RPMI8226 (cell line): Measurements from ENCODE around the gene WBP1.

Experiments used
- DNase-seq: peaks from one replicate; pipeline ENCODE4 v3.0.0-alpha.2; 2015

WBP1 gene

DNA sequence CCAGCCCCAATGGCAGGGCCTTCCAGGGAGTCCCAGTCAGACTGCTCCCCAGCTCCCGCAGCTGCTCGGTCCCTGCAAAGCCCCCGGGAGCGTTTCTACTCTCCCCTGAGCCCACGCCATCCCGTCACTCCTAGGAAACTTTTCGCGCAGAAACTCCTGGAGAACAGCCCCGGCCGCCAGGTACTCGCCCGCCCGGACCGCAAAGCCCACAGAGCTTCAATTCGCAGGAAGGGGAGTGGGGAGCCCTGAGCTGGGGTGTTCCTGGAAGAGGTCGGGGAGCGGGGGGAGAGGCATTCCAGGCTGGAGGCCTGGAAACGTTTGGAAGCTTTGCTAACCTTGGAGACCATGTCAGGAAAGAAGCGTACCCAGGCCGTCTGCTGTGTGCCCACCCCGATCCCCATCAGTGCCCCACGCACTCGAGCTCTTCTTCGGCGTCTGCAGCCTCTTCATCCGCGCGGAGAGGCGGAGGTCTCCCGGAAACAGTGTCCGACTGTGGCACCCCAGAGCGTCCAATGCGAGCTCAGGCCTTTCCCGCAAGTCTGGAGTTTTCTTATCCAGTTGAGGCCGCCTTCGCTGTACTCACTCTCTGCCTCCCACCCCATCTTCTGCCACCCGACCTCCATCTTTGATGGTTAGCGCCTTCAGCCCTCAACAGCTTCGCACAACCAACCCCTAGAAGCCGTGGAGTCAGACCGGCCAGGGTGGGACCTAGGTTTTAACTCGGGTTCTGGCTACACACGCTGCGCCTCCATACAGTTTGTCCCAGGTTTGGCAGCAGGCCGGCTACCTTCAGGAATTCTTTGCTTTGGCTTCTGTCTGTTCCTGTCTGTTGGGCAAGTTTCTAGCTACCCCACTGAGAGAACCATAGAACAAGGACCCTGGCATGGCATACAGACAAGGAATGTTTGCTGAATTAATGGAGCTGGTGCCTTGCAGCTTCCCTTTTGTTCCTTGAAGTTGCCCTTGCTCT is 45.6 kb downstream of the WBP1 start:
- DNase-seq = no peak

DNA sequence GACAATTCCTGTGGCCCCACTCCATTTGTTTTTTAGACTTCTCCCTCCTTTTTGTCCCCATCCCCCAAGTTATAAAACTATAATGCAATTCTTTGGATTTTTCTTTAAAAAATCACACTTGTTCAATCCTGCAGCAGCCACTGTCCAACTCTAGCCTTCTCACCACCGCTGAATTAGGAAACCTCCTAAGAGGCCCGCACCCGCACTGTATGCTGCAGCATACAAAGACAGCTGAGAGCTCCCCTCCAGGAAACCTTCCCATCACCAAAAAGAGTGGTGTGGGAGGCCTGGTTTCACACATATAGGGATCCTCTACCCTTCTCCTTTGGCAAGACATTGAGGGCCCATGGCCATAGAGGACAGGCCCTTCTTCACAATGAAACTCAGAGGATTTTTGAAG is 46.4 kb downstream of the WBP1 start:
- no peak for DNase-seq

DNA sequence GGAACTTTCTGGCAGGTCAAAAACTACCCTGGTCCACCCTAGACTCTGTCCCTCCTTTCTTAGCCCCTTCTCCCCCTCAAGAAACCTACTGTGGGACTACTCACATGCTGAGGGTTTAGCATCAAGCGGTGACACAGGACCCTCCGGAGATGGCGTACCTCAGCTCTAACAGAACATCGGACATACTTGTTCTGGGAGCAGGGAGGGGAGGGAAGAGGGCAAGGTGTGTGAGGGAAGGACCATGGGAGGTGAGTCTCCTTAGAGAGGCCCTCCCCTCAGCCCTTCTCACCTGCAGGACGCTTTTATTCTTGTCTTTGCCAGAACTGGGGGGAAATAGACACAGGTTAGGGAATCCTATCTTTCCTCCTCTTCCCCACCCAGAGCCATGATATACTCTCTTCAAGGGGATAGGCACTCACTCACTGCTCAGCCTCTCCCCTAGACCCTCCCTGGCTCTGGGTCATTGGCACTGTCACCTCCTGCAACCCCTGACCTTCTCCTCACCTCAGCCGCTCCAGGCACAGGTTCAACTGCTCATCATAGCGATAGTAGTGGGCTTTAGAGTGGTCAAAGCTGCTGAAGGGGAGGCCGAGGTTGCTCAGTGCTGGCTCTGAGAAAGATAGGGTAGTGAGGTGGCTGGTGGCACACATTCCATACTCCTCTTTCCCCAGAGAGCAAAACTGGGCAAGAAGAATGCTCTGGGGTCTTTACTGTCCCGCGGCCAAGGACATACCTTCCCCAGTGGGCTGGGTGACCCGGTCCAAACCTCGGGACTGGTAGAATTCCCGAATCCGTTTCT is 47.4 kb downstream of the WBP1 start:
- DNase-seq = no peak

DNA sequence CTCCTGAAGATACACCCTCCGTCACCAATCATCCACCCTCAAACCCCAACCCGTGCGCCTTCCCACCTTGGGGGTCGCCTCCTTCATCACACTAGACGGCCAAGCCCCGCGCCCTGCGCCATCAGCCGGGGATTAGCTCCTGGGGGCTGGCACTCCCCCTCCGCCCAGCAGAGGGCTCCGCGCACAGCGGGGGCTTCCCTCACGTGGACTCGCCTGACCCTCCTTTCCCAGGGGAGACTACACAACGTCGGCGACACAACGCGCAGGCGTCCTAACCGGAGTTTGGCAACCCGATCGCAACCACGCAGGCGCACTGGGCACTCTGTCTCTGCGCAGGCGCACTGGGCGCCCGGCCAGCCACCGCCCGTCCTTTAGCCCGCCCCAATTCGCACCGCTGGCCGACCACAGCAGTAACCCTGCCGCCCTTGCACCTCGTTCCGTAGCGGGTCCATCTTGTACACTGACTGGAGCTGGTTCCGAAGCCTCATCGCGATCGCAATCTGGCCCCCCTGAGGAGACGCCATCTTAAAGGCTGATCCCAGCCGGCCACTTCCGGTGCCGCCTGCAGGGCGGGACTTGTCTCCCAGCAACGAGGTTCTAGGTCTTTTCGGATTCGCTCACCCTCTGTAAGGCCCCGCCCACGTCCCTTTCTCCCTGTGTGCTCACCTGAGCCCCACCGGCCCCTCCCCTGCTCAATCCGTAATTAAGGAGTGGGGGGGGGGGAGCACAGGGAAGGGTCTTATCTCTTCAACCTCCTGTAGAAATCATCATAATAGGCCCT is 49.1 kb downstream of the WBP1 start, which contains the start of gene PCGF1:
Gene PCGF1, minus strand, starts transcription at position 551 of the 781 bp plus-strand sequence. Its CDS starts 27 bp downstream, at position 524.
- peak; percentile 98 for DNase-seq

DNA sequence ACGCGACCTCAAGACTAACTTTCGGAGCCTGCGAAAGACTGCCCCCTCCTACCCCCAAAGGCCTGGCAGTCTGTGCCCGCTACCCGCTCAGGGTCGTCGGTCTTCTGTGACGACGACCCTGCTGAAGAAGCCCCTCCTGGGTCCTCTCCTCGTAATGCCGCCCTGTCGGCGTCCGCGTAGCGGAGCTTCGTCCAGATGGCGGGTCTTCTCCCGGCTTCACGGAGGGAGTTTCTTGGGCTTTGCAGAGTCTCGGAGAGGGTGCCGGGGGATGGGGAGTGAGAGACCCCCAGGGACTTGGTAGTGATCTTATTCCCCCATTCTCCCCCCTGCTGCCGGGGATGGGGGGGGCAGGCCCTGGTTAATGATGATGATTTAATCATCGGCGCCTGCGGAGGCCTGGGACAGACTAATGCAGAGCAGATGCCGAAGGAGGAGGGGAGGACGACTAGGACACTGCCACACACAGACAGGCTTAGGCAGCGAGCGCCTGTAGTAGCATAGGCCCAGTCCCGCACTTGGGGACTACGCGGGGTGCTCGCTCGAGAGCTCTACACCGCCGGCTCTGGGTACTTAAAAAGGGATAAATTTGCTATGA is 49.8 kb downstream of the WBP1 start:
- peak; percentile 48 for DNase-seq

DNA sequence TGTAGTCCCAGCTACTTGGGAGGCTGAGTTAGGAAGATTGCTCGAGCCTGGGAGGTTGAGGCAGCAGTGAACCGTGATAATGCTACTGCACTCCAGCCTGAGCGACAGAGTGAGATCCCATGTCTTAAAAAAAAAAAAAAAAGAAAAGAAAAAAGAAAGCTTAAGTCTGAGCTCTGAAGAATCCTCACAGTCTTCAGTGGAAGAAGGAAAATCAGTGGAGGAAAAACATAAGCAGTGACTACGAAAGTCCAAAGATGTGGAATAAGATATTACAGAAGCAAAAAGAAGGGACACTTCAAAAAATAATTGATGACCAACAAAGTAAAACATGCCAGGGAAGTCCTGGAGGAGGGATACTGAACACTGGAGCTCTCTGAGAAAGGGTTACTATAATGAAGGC is 52.0 kb downstream of the WBP1 start:
- no peak for DNase-seq
